DLD1 (cell line): ENCODE measurements around the gene THSD4.

Experiments used
- in situ Hi-C: cut with HindIII; loops from 2 replicates; pipeline ENCODE4 v1.10.0; 2017; ENCODE audit warnings: low sequenced_read_pairs

Gene THSD4

DNA sequence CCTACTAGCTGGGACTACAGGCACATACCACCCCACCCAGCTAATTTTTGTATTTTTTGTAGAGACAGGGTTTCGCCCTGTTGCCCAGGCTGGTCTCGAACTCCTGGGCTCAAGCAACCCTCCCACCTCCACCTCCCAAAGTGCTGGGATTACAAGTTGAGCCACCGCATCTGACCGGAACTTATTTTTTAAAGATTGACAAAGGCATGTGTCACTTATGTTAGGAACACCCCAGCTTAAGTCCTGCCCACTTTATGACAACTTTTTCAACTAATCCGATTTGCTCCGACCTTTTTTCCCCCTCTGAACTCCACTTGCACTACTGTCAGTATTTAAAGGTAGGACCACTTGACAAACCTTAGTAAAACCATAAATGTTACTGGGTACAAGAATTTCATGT, 483.5 kb downstream of the THSD4 start:
- in situ Hi-C loops = no loop called here

DNA sequence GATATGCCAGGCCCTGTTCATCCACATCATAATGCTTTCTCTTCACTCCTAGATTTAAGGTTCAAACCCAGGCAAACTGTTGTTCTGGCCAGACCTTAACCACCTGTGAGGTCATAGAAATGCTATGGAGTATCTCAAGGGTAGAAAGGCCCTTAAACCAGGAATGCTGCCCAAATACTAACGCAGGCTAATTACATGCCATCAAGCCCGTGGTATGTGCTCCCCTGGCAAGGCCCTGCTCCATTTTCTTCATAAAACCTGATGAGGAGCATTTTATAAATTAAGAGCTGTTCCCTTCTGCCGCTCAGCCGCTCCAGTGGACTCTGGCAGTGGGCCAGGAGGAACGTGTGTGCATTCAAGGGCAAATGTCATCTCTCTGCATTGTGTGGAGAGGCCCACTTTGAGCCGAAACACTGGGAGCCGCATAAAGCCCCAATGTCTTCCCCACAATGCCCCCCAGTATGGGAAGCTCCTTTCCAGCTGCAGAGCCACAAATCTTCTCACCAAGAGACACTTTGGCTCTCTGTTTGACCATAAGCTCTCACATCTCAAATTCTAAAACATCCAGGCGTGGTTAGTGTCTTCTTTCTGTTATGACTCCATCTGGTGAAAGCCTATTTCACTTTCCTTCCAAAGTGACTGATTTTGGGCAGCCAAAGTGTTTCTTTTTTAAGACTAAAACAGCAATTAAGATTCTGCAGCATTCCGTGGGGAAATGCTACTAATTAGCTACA, 484.3 kb downstream of the THSD4 start:
- in situ Hi-C loops = no loop called here

DNA sequence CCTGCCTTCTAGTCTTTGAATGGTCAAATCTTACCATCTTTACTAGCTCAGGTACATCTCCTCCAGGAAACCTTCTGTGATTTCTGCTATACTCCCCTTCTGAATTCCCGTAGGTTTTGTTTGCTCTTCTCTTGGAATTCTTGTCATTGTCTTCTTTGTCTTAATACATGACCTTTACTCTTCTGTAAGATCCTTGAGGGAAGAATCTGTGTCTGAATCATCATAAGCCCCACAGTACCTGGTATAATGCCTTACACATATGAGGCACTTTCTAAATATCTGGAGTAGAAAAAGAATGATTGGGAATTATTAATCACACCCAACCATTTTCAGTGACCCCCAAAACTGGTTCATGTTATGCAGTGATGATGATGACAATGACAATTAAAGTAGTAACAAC, 485.0 kb downstream of the THSD4 start:
- in situ Hi-C loops = no loop called here

DNA sequence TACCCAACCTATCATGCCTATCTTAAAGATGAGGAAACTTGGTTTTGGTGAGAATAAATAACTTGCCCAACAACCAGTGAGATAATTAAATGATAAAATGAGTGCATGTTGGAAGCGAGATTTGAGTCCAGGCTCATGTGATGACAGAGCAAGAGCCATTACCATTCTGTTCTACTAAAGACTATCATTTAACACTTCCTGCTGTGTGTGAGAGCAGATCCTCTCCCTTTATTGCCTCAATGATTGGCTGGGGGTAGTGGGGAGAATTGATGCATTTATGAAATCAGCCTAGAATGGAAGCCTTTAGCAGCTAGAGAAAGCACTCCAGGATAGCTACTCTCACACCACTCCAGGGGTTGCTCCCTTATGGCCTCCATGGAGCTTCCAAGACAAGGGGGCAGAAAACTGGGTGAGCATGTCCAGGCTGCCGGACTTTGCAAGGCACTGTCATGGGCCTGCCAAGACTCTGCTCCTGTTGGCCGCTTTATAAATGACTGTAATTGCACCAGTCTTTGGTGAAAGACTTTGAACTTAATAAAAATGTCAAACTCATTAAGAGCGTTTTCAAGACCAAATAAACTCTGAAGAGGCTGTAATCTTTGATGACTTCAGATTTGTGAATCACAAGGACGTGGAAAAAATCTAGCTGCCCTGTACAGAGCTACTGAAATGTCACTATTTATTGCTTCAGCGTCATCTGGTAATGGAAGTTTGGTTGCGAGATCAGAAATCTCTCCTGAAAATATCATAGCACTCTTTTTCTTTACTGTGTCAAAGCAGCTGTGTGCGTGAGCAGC, 486.0 kb downstream of the THSD4 start:
- in situ Hi-C loops = no loop called here

DNA sequence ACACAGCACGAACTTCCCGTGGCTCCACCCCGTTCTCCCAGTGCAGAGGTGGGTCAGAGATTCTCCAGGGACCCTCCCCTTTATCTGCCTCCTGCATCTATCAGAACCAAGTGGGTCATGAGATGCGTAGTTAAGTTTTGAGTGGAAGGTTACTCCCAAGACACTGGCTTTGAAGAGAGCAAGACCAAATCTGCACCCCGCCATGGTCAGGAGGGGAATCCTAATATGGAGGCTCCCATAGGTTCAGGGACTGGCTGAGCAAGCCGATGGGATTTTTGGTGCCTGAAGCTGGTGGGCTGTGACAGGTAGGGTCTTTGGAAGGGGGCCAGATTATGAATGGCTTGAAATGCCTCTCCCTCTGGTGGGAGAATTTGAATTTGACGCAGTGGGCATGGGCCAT, 488.1 kb downstream of the THSD4 start:
- in situ Hi-C loops = no loop called here

DNA sequence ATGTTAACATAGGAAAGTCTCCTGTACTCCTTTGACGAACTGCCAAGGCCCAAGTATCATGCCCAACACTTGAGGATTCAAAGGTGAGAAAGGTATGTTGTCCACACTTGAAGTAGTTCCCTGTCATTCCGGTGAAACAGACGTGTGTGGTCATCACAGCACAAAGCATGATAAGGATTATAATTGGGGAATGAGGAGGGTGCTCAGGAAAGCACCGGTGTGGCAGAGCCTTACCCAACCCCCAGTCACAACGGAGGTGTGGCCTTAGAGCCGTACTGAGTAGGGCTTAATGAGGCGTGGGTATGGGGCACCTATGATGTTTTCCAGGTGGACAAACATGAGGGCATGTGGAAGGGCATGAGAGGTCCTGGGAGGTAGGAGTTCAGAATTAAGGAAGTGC, 492.1 kb downstream of the THSD4 start:
- in situ Hi-C loops = no loop called here

DNA sequence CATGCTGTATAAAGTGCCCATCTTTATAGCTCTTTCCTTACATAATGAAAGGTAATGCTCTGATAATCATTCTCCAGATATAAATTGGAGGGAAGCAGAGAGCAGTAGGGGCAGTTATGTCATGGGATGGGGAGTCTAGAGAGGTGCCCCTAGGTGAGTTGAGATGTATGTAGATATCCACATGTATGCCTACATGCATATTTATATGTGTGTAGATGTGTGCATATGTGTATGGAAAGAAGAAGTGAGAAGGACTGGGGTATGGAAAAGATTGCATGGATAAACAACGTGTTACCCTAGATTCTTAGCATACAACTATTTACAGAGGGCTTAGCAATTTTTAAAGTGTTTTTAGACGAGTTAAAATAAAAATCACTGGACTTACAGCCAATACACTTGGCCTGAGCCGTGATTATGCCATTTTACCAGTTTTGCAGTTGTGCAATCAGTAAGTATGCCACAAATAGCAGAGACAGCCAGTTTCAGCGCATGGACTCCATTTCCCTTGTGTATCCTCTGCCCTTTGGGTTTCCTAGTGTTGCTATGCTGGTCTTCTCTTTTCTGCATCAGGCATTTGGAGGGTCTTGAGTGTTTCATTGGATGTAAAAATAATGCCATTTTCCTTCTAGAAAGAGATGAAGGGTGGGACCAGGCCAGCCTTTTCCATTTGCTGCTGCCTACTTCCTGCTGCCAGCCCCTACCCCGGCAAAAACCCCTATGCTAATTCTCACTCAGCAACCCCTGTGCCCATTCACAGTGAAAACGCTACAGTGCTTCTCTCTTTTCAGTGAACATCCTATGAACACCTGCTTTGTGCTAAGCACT, 495.7 kb downstream of the THSD4 start:
- in situ Hi-C loops = no loop called here

DNA sequence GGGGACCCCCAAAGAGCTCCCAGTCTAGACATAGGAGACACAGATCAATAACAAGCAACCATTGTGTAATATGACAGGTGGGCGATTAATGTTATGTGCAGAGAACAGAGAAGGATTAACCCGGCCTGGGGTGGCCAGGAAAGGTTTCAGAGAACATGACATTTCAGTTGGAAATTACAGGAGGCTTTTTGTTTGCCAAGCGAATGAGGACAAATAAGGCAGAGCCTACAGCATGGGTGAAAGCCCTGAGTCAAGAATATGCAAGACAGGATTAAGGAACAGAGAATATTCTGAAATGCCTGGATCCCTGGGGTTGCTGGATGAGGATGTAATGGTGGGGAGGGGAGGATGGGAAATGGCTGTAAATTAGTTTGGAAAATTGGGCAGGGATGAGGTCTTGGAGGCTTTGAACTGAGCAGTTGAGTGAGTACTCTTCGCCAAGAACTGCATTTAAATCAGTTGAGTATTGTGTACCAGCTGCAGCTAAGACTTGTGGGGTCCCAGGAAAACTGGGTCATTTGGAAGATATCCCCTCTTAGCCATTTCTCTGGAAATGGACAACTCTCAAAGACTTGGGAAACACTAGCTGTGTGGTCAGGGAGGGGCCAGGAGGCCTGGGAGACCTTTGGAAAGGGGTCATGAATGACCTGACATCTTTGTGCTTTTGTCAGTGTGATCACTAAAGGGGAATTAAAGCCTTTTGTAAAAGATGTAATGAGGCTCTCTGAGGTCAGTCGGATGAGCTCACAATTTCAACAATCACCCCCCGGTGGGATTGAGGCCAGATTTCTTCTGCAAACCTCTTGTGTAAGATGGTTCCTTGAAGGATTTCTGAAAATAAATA, 496.5 kb downstream of the THSD4 start:
- in situ Hi-C loops = no loop called here

DNA sequence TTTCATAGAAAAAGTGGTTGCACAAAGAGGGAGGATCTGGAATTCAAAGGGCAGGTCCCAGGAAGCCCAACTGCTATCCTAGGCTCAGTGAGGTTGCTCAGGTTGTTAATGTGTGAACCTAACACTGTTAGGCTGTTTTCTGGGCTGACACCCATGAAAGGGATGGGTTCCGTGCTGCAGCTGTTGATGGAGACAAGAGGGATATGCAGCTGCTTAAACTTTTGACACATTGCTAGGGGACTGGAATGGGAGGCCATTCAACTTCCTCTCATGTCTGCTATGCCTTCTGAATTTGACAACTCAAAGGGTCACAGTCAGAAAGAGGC, 497.1 kb downstream of the THSD4 start:
- in situ Hi-C loops = no loop called here

DNA sequence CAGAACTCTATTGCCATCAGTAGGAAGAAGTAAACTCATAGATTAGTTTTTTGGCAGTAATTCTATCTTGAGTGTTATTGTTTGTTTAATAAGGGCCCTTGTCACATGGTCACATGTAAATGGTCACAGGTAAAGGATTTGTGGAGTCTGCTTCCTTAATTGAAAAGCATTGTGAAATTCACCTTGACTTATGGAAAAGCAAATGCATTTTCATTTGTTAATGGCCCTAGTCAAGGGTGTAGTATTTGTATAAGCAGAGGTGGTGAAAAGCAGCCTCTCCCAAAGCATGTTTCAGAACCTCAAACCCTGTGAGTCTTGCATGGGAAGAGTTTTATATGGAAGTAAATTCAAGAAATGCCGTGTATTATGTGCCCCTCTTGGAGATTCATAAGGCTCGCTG, 497.6 kb downstream of the THSD4 start:
- in situ Hi-C loops = no loop called here

DNA sequence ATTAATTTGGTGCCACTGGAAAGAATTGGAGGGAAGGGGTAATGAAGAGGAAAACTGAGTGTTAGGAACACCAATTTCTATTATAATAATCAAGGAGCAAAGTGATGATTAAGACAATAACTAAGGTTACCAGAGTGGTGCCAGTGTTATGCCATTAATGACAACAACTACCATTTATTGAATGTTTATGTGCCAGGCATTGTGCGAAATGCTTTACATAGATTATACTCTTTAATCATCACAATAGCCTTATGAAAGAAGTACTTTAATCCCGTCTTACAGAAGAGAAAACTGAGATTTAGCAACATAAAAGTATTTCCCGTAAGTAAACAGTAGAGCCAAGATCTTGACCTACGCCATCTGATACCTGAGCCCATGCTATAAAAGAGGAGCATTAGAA, 507.8 kb downstream of the THSD4 start:
- in situ Hi-C loops = no loop called here

DNA sequence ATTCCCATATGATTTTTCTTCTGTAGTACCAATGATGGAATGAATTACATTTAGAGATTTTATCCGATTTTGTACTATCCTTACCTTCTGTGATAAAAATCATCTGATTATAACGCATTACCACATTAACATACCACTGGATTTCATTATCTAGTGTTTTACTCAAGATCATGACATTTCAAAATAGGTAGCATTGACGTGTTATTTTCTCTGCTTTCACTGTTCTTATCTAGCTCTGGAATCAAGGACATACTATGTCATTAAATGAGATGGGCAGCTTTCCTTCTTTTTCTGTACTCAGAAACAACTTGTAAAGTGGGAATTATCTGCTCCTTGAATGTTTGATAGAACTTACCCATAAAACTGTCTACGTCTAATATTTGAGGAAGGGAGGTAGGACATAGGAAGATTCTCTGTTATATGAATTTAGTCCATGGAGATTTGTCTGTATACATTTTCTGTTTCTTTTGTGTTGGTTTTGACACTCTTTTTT, 511.4 kb downstream of the THSD4 start:
- in situ Hi-C loops = no loop called here

DNA sequence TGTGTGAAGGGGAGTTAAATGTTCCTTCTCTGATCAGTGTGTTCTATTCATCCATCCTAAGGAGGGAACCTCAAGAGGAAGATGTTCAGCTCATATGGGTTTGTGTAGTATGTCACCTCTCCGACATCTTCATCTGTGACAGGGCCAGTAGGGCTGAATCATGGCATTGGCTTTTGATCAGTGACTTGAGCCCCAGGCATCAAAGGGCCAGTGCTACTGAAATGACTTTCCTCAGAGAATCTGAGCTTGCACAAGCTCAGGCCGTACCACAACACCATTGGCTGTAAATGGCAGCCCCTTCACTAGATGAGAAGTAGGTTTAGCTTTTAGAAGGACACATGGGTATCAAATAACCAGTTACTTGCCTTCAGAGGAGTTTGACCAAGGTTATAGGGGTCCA, 511.9 kb downstream of the THSD4 start:
- in situ Hi-C loops = no loop called here

DNA sequence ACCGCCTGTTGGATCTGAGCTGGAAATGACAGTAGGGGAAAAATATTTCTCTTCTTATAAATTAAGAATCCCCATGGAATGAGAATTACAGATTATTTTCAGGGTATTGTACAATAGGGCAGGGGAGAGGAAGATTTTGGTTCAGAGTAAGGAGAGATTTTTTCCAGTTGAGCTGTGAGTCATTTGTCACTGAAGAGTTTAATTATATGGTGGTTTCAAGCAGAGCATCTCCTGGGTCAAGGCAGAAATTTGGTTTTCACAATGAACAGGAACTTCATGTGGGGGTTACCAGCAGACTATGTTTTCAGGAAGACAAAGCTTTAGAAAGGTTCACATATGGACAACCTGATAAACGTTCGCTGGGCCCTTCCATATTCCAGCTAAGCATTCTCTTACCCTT, 512.3 kb downstream of the THSD4 start:
- in situ Hi-C loops = no loop called here

DNA sequence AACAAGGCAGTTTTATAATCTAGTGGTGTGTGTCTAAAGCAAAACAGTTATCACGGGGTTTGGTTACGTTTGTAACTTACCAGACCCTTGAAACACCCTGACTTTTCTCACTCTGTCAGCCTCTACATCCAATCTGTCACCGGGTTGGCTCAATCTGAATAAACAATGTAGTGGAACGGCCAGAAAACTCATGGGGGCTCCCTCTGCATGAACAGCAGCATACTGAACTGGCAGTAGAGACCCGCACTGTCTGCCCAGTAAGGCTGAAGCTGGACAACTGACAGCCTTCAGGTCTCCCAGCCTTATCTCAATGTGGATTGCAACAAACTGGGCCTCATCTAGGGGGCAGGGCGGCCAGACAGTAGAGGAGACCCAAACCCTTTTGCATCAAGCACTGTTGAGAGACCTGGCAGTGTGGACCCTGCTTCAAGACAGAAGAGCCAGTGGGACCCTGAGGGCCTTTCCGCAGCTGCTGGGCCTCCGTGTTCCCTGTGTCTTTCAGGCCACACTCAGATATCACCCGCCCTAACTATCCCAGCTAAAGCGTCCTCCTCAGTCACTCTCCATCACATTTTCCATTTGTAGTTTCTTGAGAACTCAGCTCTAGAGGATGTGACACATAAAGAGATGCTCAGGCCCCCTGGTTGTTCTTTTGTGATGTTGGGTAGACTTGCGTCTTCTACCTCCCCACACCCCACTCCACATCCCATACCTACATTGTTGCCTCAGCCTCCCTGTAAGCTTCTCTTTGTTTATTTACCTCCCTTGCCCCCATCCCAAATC, 513.9 kb downstream of the THSD4 start:
- in situ Hi-C loops = no loop called here

DNA sequence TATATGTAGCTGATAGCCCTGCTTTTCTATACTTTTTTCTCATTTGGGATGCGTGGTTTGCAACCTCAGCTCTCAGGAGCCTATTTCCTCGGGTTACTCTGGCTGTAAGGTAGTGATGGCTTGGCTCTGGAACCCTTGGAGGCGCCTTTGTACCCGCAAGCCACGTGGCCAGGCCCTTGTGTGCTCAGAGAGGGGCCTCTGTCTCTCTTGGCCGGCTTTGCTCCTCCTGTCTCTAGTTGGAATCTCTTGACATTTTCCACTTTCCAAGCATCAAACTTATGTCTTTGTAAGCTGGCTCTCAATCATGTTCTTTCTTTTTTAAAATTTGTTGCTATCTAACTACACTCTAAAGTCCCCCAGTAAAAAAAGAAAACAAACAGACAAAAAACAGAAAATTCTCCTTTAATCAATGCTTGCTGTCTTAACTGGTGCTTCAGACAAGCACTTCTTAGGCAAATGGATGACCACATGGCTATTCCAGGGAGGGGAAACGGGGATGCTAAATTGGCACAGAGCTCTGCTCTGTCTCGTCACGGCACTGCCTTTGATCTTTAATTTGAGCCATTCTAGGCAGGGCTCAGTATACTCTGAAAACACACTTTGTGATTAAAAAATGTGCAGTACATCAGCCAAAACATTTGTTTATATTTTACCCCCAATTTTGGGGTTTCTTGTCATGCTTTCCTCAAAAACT, 514.7 kb downstream of the THSD4 start:
- in situ Hi-C loops = no loop called here

DNA sequence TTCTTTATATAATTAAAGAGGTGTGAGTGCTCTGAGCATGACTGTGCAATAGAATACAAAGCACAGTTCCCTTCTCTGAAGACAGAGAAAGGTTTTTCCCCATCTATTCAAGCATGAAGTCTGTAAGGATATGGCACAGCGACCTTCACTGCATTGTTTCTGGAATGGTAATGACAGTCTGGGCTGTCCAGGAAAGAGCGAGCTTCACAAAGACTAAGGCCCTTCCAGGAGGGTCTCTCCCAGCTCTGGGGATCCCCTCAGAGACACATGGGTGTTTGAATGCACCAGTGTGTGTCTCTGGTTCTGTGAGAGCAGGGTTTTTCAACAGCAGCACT, 515.2 kb downstream of the THSD4 start:
- in situ Hi-C loops = no loop called here

DNA sequence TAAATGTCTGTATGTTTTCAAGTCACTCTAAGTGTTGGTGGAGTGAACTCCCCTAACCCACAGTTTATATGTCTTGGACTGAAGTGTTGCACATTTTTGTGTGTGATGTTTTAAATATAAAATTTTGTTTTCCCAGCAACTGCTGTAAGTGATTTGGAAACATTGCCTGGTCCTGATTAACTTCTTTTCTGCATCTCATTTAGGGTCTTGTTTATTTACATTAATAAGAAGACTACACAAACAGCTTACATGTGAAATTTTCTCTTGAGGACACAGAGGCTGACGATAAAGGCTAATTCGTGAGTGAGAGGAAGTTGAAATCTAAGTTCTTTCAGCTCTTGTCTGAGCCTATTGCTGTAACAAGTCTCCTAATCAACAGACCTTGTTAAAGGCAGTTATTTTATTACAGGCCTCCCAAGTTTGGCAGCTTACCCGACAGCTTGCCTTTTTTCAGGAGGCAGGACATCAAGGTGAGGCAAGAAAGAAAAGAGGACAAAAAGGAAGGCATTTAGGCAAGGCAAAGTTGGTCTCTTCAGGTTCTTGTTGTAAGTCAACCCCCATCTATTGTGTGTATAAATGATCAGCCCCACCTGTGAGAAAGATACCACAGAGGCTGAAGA, 517.4 kb downstream of the THSD4 start:
- in situ Hi-C loops = no loop called here
